Left renal pelvis (tissue), 4 donors: ENCODE measurements around the gene MATR3. TPM values are rescaled to one million over a fixed set of nuclear protein-coding genes. Genes with fewer than 3 reads are reported as not detected.

Experiments
- polyA plus RNA-seq, 4 donors: library from polyadenylated mRNA; unstranded; fragments of 120-200 nt; gene quantifications; one replicate each; pipeline ENCODE4 v1.2.1, GENCODE V29; 2013; ENCODE audit not compliant: insufficient read length in 4 of 4

The MATR3 gene
- polyA plus RNA-seq, 4 donors = 547 to 863 (median 659) TPM

Other genes with a start within 250 kb of the MATR3 start
- 10 to 100 TPM; 47.9 to 58.9 (median 52.1) TPM for gene SIL1, start 95.4 kb upstream of the MATR3 start, polyA plus RNA-seq
- gene PAIP2, start 48.1 kb downstream of the MATR3 start, polyA plus RNA-seq = 100 to 1,000 TPM; 158 to 203 (median 186) TPM
- gene SLC23A1, start 89.6 kb downstream of the MATR3 start, polyA plus RNA-seq = 10 to 100 TPM in 2 of 4 donors, 1 to 10 TPM in 2; 1.1 to 16.8 (median 11.9) TPM
- gene MZB1, start 96.2 kb downstream of the MATR3 start, polyA plus RNA-seq = under 1 TPM; 0.22 to 0.90 (median 0.32) TPM
- 1 to 10 TPM in 3 of 4 donors, under 1 TPM in 1; 0.56 to 2.8 (median 2.1) TPM for gene PROB1, start 101.4 kb downstream of the MATR3 start, polyA plus RNA-seq
- gene SPATA24, start 110.3 kb downstream of the MATR3 start, polyA plus RNA-seq = 10 to 100 TPM in 2 of 4 donors, 1 to 10 TPM in 2; 2.7 to 14.4 (median 11.6) TPM
- gene DNAJC18, start 145.8 kb downstream of the MATR3 start, polyA plus RNA-seq = 10 to 100 TPM; 24.0 to 35.0 (median 32.9) TPM
- 10 to 100 TPM; 21.5 to 26.3 (median 23.4) TPM for gene ECSCR, start 169.0 kb downstream of the MATR3 start, polyA plus RNA-seq
- gene SMIM33, start 177.3 kb downstream of the MATR3 start, polyA plus RNA-seq = under 1 TPM in 2 of 4 donors, not detected in 2; 0.07 to 0.08 TPM
- 10 to 100 TPM; 29.6 to 65.9 (median 33.6) TPM for gene STING1, start 189.0 kb downstream of the MATR3 start, polyA plus RNA-seq